HG03378 (cell line): ENCODE data around the gene PLAC8L1.

ENCODE experiments used
- ATAC-seq: cut with Tn5 transposase; IDR thresholded peaks from one replicate; pipeline ENCODE4 v1.9.1; 2021; ENCODE audit warnings: mild to moderate bottlenecking, moderate library complexity; ENCODE audit not compliant: unreplicated experiment

Gene PLAC8L1

DNA sequence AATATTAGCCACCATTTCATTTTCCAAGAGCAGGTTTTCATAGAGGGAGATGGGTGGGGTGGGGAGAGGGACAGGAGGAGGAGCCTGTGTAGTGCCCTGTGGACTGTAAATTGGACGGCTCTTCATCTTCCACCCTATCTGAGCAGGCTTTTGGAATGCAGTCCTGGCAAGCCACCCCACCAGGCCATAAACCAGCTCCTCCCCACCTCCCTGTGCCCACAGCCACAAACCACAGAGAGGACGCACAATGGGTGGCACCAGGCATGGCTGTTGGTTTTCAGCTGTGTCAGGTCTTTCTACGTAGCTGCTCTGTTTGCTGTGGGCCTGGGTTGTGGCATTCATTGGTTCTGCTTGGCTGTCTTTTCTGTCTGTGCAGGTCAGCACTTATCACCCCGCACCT lies 58.0 kb downstream of the PLAC8L1 start:
- ATAC-seq: no peak

DNA sequence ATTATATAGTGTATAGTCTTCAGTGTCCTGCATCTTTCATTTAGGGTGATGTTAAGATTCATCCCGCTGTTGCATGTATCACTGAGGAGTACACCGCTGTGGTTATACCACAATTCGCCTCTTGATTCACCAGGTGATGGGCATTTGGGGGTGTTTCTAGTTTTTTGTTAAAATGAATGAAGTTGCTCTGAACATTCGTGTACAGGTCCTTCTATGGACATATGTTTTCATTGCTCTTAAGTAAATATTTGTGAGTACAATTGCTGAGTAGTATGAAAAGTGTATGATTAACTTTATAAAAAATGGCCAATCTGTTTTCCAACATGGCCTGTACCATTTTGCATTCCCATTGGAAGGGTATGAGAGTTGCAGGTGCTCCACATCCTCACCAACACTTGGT lies 61.7 kb downstream of the PLAC8L1 start:
- no peak for ATAC-seq

DNA sequence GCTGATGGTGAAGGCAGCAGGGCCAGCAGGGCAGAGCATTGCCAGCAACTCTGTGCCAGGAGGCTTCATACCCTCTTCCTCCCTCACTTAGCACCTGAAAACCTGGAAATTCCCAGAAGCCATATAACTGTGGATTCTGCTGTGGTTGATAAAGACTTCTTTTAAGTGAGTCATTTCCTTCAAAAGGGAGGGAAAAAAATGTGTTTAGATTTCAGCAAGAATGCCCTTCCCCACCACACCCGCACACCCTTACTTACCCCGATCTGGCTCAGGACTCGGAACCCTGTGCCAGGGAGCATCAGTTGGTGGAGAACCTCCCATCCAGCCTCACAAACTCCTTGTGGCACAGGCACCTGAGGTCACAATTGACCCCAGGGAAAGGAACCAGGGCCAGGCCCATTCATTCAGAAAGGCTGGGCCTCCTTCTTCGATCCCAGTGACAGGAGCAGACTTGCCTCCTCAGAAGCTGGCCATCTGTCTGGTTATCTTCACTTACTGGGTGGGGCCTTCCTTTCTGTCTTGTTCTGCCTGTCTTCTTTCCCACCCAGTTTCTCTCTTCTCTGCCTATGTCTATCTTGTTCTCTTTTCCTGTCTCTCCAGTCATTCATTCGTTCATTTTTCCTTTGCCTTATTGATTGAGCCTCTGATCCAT lies 62.6 kb downstream of the PLAC8L1 start:
- ATAC-seq: no peak

DNA sequence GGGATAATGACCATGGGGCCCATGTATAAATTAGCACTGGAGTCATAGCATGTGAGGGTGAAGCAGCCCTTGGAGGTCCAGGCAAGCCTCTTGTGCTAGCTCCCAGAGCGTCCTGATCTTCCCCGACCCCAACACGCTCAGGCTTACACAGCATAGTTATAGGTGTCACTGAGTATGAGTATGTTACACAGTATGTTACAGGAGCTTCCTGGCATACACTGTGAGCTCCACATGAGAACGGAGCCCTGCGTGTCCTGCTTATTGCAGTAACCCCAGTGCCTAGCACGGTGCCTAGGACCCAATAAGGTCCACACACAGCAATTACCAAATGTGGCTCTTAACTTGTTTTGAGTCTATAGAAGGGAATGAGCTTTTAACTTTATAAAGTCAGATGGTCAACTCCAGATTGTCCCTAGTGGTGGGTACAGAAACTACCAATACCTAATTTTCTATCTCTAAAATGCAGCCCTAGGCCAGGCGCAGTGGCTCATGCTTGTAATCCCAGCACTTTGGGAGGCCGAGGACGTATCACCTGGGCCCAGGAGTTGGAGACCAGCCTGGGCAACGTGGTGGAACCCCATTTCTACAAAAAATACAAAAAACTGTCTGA lies 64.1 kb downstream of the PLAC8L1 start:
- peak; percentile 76 for ATAC-seq

DNA sequence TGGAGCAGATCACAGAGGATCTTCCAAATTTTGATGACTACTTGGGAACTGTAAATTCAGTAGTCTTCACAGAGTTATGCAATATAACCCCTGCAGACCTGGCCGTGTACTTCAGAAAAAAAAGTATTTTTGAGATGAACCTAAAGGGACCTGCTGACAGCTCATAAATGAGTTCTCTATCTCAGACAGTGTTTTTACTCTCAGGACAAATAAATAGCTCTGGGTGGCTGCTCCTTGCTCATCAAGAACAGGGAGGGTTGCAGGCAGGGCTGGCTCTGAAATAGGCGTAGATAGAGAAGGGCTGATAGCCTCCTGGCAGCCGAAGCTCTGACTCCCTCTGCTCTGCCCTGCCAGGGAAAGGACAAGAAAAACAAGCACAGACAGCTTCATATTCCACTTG lies 64.8 kb downstream of the PLAC8L1 start:
- ATAC-seq: no peak

DNA sequence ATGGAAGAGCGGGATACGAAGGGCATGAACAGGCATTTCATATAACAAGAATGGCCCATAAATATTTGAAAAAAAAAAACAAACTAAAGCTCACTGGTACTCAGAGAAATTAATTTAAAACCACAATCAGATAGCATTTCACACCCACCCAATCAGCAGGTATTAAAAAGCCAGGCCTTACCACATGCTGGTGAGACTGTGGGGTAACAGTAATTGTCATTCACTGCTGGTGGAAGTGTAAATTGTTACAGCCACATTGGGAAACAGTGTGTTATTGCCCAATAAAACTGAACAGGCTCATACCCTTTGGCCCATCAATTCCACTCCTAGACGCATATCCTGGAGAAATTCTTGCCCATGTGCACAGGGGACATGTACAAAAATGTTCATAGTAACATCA lies 66.0 kb downstream of the PLAC8L1 start:
- no peak for ATAC-seq

DNA sequence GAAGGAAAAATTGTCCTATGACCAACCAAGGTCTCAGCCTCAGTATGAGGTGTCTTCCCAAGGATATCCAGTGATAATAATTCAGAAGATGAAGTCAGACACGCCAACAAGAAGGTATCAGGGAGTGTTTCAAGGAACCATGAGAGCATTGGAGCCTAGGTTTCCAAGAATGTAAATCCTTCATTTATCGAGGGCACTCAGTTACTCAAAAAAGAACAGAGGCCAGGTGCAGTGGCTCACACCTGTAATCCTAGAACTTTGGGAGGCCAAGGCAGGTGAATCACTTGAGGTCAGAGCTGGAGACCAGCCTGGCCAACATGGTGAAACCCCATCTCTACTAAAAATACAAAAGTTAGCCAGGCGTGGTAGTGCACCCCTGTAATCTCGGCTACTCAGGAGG lies 70.8 kb downstream of the PLAC8L1 start:
- ATAC-seq: no peak
